ENCODE data around the gene COL11A2.

Gene COL11A2

GRCh38 chr6:33236852-33237251 lies 44.6 kb upstream of the COL11A2 start:
- no peak for TF ChIP-seq CEBPB (IDR thresholded peaks at IDR 0.05)

DNA sequence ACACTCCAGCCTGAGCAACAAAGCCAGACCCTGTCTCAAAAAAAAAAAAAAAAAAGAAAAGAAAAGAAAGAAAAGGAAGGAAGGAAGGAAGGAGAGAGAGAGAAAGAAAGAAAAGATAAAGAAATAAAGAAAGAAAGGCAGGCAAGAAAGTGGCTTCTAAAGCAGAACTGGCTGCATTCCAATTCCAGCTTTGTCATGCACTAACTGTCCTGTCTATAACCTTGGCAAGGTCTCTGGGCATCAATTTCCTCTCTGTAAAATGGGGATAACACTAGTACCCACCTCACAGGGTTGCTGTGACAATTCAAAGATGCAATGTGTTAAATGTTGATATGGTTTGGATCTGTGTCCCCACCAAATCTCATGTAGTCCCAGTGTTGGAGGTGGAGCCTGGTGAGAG lies 44.1 kb upstream of the COL11A2 start:
- TF ChIP-seq CREB1 (IDR thresholded peaks at IDR 0.05; ENCODE audit: low read depth) = no peak
- no peak for TF ChIP-seq TEAD4 (IDR thresholded peaks at IDR 0.05)
- TF ChIP-seq EGR1 (IDR thresholded peaks at IDR 0.05) = no peak
- TF ChIP-seq CEBPB (IDR thresholded peaks at IDR 0.05) = no peak
- TF ChIP-seq TAF1 (IDR thresholded peaks at IDR 0.05; ENCODE audit: low read depth) = no peak
- no peak for TF ChIP-seq EP300 (IDR thresholded peaks at IDR 0.05; ENCODE audit: borderline replicate concordance)
- TF ChIP-seq MAX (IDR thresholded peaks at IDR 0.05) = no peak
- TF ChIP-seq ZBTB7A (IDR thresholded peaks at IDR 0.05; ENCODE audit: low read depth) = no peak
- TF ChIP-seq RAD21 (IDR thresholded peaks at IDR 0.05; ENCODE audit: low read depth) = no peak
- TF ChIP-seq REST (IDR thresholded peaks at IDR 0.05; ENCODE audit: low read depth) = no peak
- TF ChIP-seq NFIC (IDR thresholded peaks at IDR 0.05) = no peak
- TF ChIP-seq, protein P1, sequence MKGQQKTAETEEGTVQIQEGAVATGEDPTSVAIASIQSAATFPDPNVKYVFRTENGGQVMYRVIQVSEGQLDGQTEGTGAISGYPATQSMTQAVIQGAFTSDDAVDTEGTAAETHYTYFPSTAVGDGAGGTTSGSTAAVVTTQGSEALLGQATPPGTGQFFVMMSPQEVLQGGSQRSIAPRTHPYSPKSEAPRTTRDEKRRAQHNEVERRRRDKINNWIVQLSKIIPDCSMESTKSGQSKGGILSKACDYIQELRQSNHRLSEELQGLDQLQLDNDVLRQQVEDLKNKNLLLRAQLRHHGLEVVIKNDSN (IDR thresholded peaks at IDR 0.05) = no peak
- TF ChIP-seq TCF12 (IDR thresholded peaks at IDR 0.05; ENCODE audit: low read depth) = no peak

GRCh38 chr6:33235221-33235634 lies 43.0 kb upstream of the COL11A2 start:
- TF ChIP-seq TEAD4 (IDR thresholded peaks at IDR 0.05) (no peak), TCF12 (IDR thresholded peaks at IDR 0.05; ENCODE audit: low read depth) (no peak), REST (IDR thresholded peaks at IDR 0.05; ENCODE audit: low read depth) (no peak), YY1 (IDR thresholded peaks at IDR 0.05; ENCODE audit: low read depth) (no peak), CEBPB (IDR thresholded peaks at IDR 0.05) (no peak), RAD21 (IDR thresholded peaks at IDR 0.05; ENCODE audit: low read depth) (no peak)
- TF ChIP-seq, protein P1 (IDR thresholded peaks at IDR 0.05) = no peak

DNA sequence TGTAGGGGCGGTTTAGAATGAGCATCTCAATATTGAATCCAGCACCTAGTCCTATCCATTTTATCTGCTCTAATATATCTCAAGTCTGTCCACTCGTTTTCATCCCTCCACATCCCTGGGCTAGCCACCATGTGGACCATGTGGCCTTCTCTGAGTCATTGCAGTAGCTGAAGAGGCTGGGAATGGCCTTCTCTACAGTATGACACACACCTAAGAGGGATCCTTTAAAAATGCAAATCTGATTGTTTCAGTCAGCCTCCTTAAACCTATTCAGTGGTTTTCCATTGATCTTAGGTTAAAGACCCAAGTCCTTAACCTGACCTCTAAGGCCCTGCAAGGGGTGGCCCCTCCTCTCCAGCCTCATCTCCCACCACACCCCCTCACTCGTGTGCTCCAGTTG lies 25.4 kb upstream of the COL11A2 start:
- TF ChIP-seq, protein P1 (IDR thresholded peaks at IDR 0.05) = no peak
- TF ChIP-seq EP300 (IDR thresholded peaks at IDR 0.05; ENCODE audit: borderline replicate concordance) (no peak), TEAD4 (IDR thresholded peaks at IDR 0.05) (no peak), MAX (IDR thresholded peaks at IDR 0.05) (no peak), YY1 (IDR thresholded peaks at IDR 0.05; ENCODE audit: low read depth) (no peak), REST (IDR thresholded peaks at IDR 0.05; ENCODE audit: low read depth) (no peak), FOXM1 (IDR thresholded peaks at IDR 0.05; ENCODE audit: borderline replicate concordance, low read depth) (no peak), CEBPB (IDR thresholded peaks at IDR 0.05) (no peak), CREB1 (IDR thresholded peaks at IDR 0.05; ENCODE audit: low read depth) (no peak), EGR1 (IDR thresholded peaks at IDR 0.05) (no peak)

GRCh38 chr6:33217246-33217645 lies 25.0 kb upstream of the COL11A2 start:
- TF ChIP-seq FOXM1 (IDR thresholded peaks at IDR 0.05; ENCODE audit: borderline replicate concordance, low read depth) (no peak), CEBPB (IDR thresholded peaks at IDR 0.05) (no peak), TCF12 (IDR thresholded peaks at IDR 0.05; ENCODE audit: low read depth) (no peak), YY1 (IDR thresholded peaks at IDR 0.05; ENCODE audit: low read depth) (no peak), RAD21 (IDR thresholded peaks at IDR 0.05; ENCODE audit: low read depth) (no peak), CREB1 (IDR thresholded peaks at IDR 0.05; ENCODE audit: low read depth) (no peak), NFIC (IDR thresholded peaks at IDR 0.05) (no peak), EP300 (IDR thresholded peaks at IDR 0.05; ENCODE audit: borderline replicate concordance) (no peak), REST (IDR thresholded peaks at IDR 0.05; ENCODE audit: low read depth) (no peak)
- TF ChIP-seq, protein P1 (IDR thresholded peaks at IDR 0.05) = no peak
